Measurements from ENCODE around the gene NDC80. TPM values are rescaled to one million over a fixed set of nuclear protein-coding genes. Genes with fewer than 3 reads are reported as not detected.

NDC80 gene
- total RNA-seq, 2 experiments from 2014 or later: 81.3 to 82.2 TPM

- ChIA-PET POLR2A (interaction anchor here (1.1 kb wide), 1 partner anchor 40 kb away, joined by 3 read pairs; no protein-coding TSS in a partner anchor), CTCF (no interaction called here)
- intact Hi-C loops (cut with micrococcal nuclease): no loop called here
- DNase-seq (no peak), ATAC-seq (no peak)
- Mint-ChIP-seq H3K36me3 (ENCODE audit: low read depth) (peaks cover 44% of the 10 kb centered on the region), H3K27ac (no peak overlapping the region), H3K4me3 (no peak overlapping the region), H3K27me3 (no peaks in the 10 kb centered on the region), H3K4me1 (ENCODE audit: low read depth) (peaks cover 5% of the 10 kb centered on the region), H3K9me3 (no peaks in the 10 kb centered on the region)
- no peak for TF ChIP-seq CTCF (IDR thresholded peaks at IDR 0.05)
Measured at GRCh38 chr18:2617401-2617998, 46.1 kb downstream of the NDC80 start.

GRCh38 chr18:2618009-2618408, 46.7 kb downstream of the NDC80 start:
- ChIA-PET CTCF (no interaction called here), POLR2A (interaction anchor here (1.1 kb wide), 1 partner anchor 39 kb away, joined by 3 read pairs; no protein-coding TSS in a partner anchor)
- H3K36me3 Mint-ChIP-seq (ENCODE audit: low read depth): peaks cover 39% of the 10 kb centered on the region
- no peaks in the 10 kb centered on the region for H3K9me3 Mint-ChIP-seq
- no peak for DNase-seq
- H3K4me3 Mint-ChIP-seq: no peak overlapping the region
- no peak overlapping the region for H3K27ac Mint-ChIP-seq
- intact Hi-C loops (cut with micrococcal nuclease): no loop called here
- H3K27me3 Mint-ChIP-seq: no peaks in the 10 kb centered on the region
- peaks cover 1% of the 10 kb centered on the region for H3K4me1 Mint-ChIP-seq (ENCODE audit: low read depth)
- TF ChIP-seq CTCF (IDR thresholded peaks at IDR 0.05): no peak
- no peak for ATAC-seq

GRCh38 chr18:2625217-2625616, 53.9 kb downstream of the NDC80 start:
- intact Hi-C loops (cut with micrococcal nuclease): no loop called here
- ChIA-PET POLR2A (interaction anchor here (0.7 to 1.6 kb wide), 3 partner anchors 15 to 31 kb away, joined by 4 to 6 read pairs (median 4); partner anchors contain the start of gene SMCHD1), CTCF (interaction anchor here (1.7 kb wide), 1 partner anchor 11 kb away, joined by 5 read pairs; no protein-coding TSS in a partner anchor)
- ATAC-seq: no peak
- H3K4me3 Mint-ChIP-seq: no peak overlapping the region
- no peaks in the 10 kb centered on the region for H3K36me3 Mint-ChIP-seq (ENCODE audit: low read depth)
- H3K27me3 Mint-ChIP-seq: no peaks in the 10 kb centered on the region
- no peak overlapping the region for H3K27ac Mint-ChIP-seq
- DNase-seq: no peak
- no peak for TF ChIP-seq CTCF (IDR thresholded peaks at IDR 0.05)
- peaks cover 17% of the 10 kb centered on the region for H3K4me1 Mint-ChIP-seq (ENCODE audit: low read depth)
- H3K9me3 Mint-ChIP-seq: no peaks in the 10 kb centered on the region

GRCh38 chr18:2627821-2628276, 56.5 kb downstream of the NDC80 start:
- Mint-ChIP-seq H3K27ac (peak overlapping the region; percentile 64), H3K27me3 (no peaks in the 10 kb centered on the region), H3K9me3 (peaks cover 5% of the 10 kb centered on the region), H3K4me3 (no peak overlapping the region), H3K36me3 (ENCODE audit: low read depth) (no peaks in the 10 kb centered on the region), H3K4me1 (ENCODE audit: low read depth) (peaks cover 22% of the 10 kb centered on the region)
- intact Hi-C loops (cut with micrococcal nuclease): no loop called here
- DNase-seq (peak; percentile 60), ATAC-seq (peak; percentile 97)
- ChIA-PET POLR2A (interaction anchor here (0.7 to 3.0 kb wide), 6 partner anchors 9 to 53 kb away, joined by 3 to 11 read pairs (median 3); no protein-coding TSS in a partner anchor), CTCF (interaction anchor here (0.9 to 2.2 kb wide), 4 partner anchors 9 to 36 kb away, joined by 3 to 6 read pairs (median 3); no protein-coding TSS in a partner anchor)
- no peak for TF ChIP-seq CTCF (IDR thresholded peaks at IDR 0.05)

GRCh38 chr18:2629003-2629402, 57.6 kb downstream of the NDC80 start:
- intact Hi-C loops (cut with micrococcal nuclease): no loop called here
- Mint-ChIP-seq H3K27me3 (no peaks in the 10 kb centered on the region), H3K36me3 (ENCODE audit: low read depth) (no peaks in the 10 kb centered on the region), H3K4me3 (no peak overlapping the region), H3K4me1 (ENCODE audit: low read depth) (peaks cover 24% of the 10 kb centered on the region), H3K27ac (no peak overlapping the region), H3K9me3 (peaks cover 5% of the 10 kb centered on the region)
- no peak for DNase-seq
- CTCF ChIA-PET: no interaction called here
- no peak for TF ChIP-seq CTCF (IDR thresholded peaks at IDR 0.05)
- POLR2A ChIA-PET: no interaction called here
- ATAC-seq: no peak

Measured in activated CD8-positive, alpha-beta T cell treated with anti-CD3 and anti-CD28 coated beads for 36 hours (primary cell).